K562 (cell line): ENCODE measurements around the gene PGLYRP1. TPM values are rescaled to one million over a fixed set of nuclear protein-coding genes. Genes with fewer than 3 reads are reported as not detected.

ENCODE experiments used
- BRCA1 ChIP-seq, 2 experiments: fragments of 450-650 bp in 1 of 2; sonication (generic) in 1 of 2; formaldehyde crosslinking in 1 of 2; IDR thresholded peaks; 2 replicates each; pipeline versions ENCODE4 v1.5.0 to v1.6.1; 2017 to 2020; ENCODE audit warnings: mild to moderate bottlenecking in 1 of 2, missing genetic modification reagents in 1 of 2
- CREM ChIP-seq: IDR thresholded peaks from 2 replicates; pipeline ENCODE4 v1.6.1; 2014; ENCODE audit warnings: antibody characterized with exemption, low read depth
- EP400 ChIP-seq: fragments of 450-650 bp; IDR thresholded peaks from 2 replicates; pipeline ENCODE4 v1.6.1; 2017; ENCODE audit warnings: antibody characterized with exemption, mild to moderate bottlenecking, moderate library complexity
- FOXK1 ChIP-seq: sonication (generic); formaldehyde crosslinking; IDR thresholded peaks from 2 replicates; pipeline ENCODE4 v1.8.0; 2022; ENCODE audit warnings: missing genetic modification reagents, mild to moderate bottlenecking, borderline replicate concordance
- GTF2A2 ChIP-seq: IDR thresholded peaks from 2 replicates; pipeline ENCODE4 v1.6.1; 2016; ENCODE audit warnings: mild to moderate bottlenecking, missing genetic modification characterization, missing compliant biosample characterization
- MAFK ChIP-seq: IDR thresholded peaks from 2 replicates; pipeline ENCODE4 v1.6.1; 2011; ENCODE audit warnings: low read length, improper control_type of control experiment
- NR3C1 ChIP-seq: sonication (generic); formaldehyde crosslinking; IDR thresholded peaks from 2 replicates; pipeline ENCODE4 v1.8.1; 2022; ENCODE audit warnings: missing genetic modification reagents
- SAFB ChIP-seq: fragments of 200-400 bp; formaldehyde crosslinking; IDR thresholded peaks from 2 replicates; pipeline ENCODE4 v1.6.1; 2017; ENCODE audit warnings: low read depth, low read length, borderline replicate concordance
- SRSF1 ChIP-seq: fragments of 200-400 bp; formaldehyde crosslinking; IDR thresholded peaks from 2 replicates; pipeline ENCODE4 v1.6.1; 2017; ENCODE audit warnings: mild to moderate bottlenecking, low read depth, low read length, moderate library complexity
- TOE1 ChIP-seq, 2 experiments: fragments of 450-650 bp in 1 of 2; sonication (generic) in 1 of 2; formaldehyde crosslinking in 1 of 2; IDR thresholded peaks; 2 replicates each; pipeline versions ENCODE4 v1.7.1 to v1.8.0; 2016 to 2022; ENCODE audit warnings: borderline replicate concordance in 2 of 2, mild to moderate bottlenecking in 2 of 2, antibody characterized with exemption in 1 of 2, inconsistent platforms in 1 of 2, low read depth in 1 of 2, missing genetic modification reagents in 1 of 2, moderate library complexity in 1 of 2
- XRCC3 ChIP-seq: fragments of 450-650 bp; IDR thresholded peaks from 2 replicates; pipeline ENCODE4 v1.6.1; 2017; ENCODE audit warnings: mild to moderate bottlenecking, moderate library complexity
- YBX1 ChIP-seq: fragments of 450-650 bp; IDR thresholded peaks from 2 replicates; pipeline ENCODE4 v1.7.1; 2016; ENCODE audit warnings: mild to moderate bottlenecking
- ZNF324 ChIP-seq: fragments of 250-450 bp; sonication (Bioruptor Pico); IDR thresholded peaks from 2 replicates; pipeline ENCODE4 v1.4.0; 2020; ENCODE audit warnings: mild to moderate bottlenecking
- ZNF76 ChIP-seq: fragments of 250-450 bp; sonication (Bioruptor Pico); IDR thresholded peaks from 2 replicates; pipeline ENCODE4 v1.4.0; 2020; ENCODE audit warnings: mild to moderate bottlenecking, moderate library complexity, borderline replicate concordance
- polyA plus RNA-seq, 8 experiments: library from polyadenylated mRNA; depleted of rRNA in 4 of 8; stranded (reverse) in 5 of 8; unstranded in 3 of 8; fragments of >200 nt; fragmentation: Nextera tagmentation in 2 of 8; fragmentation: Illumina TruSeq in 1 of 8; extraction: Ambion mirVana in 2 of 8; extraction: Trizol in 1 of 8; gene quantifications; 2 replicates each; pipeline versions ENCODE4 v1.2.1 to v1.2.3, GENCODE V29; 2011 to 2014; ENCODE audit warnings: inconsistent platforms in 1 of 8, missing spikeins in 1 of 8
- total RNA-seq, 7 experiments: library from RNA; depleted of rRNA in 6 of 7; stranded (reverse); fragments of >200 nt in 6 of 7; fragmentation: Illumina TruSeq in 2 of 7; extraction: Trizol in 2 of 7; gene quantifications; 2 replicates each; pipeline versions ENCODE4 v1.2.1 to v1.2.3, GENCODE V29; 2011 to 2021; ENCODE audit warnings: low replicate concordance in 1 of 7
- TF ChIP-seq, protein P1 (sequence below): sonication (generic); formaldehyde crosslinking; IDR thresholded peaks from 2 replicates; pipeline ENCODE4 v1.8.0; 2022; ENCODE audit warnings: mild to moderate bottlenecking, missing genetic modification reagents, borderline replicate concordance
- TF ChIP-seq, protein P2 (sequence below): fragments of 450-650 bp; IDR thresholded peaks from 2 replicates; pipeline ENCODE4 v1.6.1; 2016; ENCODE audit warnings: borderline replicate concordance
- TF ChIP-seq, protein P3 (sequence below): sonication (generic); formaldehyde crosslinking; IDR thresholded peaks from 2 replicates; pipeline ENCODE4 v1.8.0; 2023; ENCODE audit warnings: mild to moderate bottlenecking, missing genetic modification reagents
- TF ChIP-seq, protein P4 (sequence below): sonication (generic); IDR thresholded peaks from 2 replicates; pipeline ENCODE4 v1.6.1; 2016
- TF ChIP-seq, protein P5 (sequence below): fragments of 250-450 bp; sonication (Bioruptor Pico); IDR thresholded peaks from 2 replicates; pipeline ENCODE4 v1.9.0; 2021; ENCODE audit warnings: mild to moderate bottlenecking, inconsistent platforms

The PGLYRP1 gene
- total and polyA plus RNA-seq, 9 of the 15 experiments (the other 6 are each of a cell fraction or from before 2014, with no cell fraction given): not detected

DNA sequence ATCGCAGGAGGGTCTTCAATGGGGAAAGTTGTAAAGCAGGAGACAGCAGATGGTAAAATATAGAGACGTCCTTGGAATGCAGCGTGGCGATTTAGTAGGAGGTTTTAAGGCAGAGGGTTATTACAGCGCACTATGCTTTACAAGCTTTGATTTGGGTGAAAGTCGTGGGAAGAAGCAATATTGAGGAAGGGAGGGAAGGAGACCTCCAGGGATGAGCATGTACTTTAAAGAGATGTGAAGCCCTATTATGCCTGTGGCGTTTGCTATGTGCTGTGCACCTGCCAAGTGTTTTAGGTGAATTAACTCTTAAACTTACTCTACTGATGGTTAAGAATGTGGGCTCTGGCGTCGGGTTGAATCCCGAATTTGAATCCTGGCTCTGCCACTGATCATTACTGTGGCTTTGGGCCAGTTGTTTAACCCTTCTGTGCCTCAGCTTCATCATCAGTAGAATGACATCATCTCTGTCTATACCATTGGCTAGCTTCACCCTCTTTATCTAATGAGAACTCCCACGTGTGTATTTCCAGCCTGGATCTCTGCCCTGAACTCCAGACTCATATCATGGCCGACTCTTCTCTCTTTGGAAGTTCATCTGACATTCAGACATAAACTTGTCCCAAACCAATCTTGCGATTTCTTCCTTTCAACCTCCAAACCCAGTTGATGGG, 27.0 kb downstream of the PGLYRP1 start (continued):
- TF ChIP-seq, protein P1, sequence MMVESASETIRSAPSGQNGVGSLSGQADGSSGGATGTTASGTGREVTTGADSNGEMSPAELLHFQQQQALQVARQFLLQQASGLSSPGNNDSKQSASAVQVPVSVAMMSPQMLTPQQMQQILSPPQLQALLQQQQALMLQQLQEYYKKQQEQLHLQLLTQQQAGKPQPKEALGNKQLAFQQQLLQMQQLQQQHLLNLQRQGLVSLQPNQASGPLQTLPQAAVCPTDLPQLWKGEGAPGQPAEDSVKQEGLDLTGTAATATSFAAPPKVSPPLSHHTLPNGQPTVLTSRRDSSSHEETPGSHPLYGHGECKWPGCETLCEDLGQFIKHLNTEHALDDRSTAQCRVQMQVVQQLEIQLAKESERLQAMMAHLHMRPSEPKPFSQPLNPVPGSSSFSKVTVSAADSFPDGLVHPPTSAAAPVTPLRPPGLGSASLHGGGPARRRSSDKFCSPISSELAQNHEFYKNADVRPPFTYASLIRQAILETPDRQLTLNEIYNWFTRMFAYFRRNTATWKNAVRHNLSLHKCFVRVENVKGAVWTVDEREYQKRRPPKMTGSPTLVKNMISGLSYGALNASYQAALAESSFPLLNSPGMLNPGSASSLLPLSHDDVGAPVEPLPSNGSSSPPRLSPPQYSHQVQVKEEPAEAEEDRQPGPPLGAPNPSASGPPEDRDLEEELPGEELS (CRISPR knock-in tag): no peak
- TF ChIP-seq, protein P2, sequence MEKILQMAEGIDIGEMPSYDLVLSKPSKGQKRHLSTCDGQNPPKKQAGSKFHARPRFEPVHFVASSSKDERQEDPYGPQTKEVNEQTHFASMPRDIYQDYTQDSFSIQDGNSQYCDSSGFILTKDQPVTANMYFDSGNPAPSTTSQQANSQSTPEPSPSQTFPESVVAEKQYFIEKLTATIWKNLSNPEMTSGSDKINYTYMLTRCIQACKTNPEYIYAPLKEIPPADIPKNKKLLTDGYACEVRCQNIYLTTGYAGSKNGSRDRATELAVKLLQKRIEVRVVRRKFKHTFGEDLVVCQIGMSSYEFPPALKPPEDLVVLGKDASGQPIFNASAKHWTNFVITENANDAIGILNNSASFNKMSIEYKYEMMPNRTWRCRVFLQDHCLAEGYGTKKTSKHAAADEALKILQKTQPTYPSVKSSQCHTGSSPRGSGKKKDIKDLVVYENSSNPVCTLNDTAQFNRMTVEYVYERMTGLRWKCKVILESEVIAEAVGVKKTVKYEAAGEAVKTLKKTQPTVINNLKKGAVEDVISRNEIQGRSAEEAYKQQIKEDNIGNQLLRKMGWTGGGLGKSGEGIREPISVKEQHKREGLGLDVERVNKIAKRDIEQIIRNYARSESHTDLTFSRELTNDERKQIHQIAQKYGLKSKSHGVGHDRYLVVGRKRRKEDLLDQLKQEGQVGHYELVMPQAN: peak; percentile 20; the same call in 1 of the 2 replicates
- TF ChIP-seq XRCC3 (no peak), SRSF1 (no peak), ZNF76 (CRISPR knock-in tag) (no peak), FOXK1 (CRISPR knock-in tag) (0 out of 2 replicates have a peak, but pooled peaks have one; percentile 31), NR3C1 (CRISPR knock-in tag) (no peak), YBX1 (no peak), MAFK (no peak), BRCA1 (IDR thresholded peaks at IDR 0.05) (no peak), BRCA1 (CRISPR knock-in tag; IDR thresholded peaks at IDR 0.05) (no peak), SAFB (no peak), ZNF324 (CRISPR knock-in tag) (no peak), TOE1 (IDR thresholded peaks at IDR 0.05; ENCODE audit: borderline replicate concordance) (peak; percentile 35), TOE1 (CRISPR knock-in tag; IDR thresholded peaks at IDR 0.05; ENCODE audit: borderline replicate concordance, low read depth) (no peak), CREM (0 out of 2 replicates have a peak, but pooled peaks have one; percentile 44), GTF2A2 (tag) (no peak), EP400 (peak; percentile 6; the same call in 1 of the 2 replicates)
- TF ChIP-seq, protein P3, sequence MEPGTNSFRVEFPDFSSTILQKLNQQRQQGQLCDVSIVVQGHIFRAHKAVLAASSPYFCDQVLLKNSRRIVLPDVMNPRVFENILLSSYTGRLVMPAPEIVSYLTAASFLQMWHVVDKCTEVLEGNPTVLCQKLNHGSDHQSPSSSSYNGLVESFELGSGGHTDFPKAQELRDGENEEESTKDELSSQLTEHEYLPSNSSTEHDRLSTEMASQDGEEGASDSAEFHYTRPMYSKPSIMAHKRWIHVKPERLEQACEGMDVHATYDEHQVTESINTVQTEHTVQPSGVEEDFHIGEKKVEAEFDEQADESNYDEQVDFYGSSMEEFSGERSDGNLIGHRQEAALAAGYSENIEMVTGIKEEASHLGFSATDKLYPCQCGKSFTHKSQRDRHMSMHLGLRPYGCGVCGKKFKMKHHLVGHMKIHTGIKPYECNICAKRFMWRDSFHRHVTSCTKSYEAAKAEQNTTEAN (CRISPR knock-in tag): peak; percentile 32; the same call in 1 of the 2 replicates
- TF ChIP-seq, protein P4, sequence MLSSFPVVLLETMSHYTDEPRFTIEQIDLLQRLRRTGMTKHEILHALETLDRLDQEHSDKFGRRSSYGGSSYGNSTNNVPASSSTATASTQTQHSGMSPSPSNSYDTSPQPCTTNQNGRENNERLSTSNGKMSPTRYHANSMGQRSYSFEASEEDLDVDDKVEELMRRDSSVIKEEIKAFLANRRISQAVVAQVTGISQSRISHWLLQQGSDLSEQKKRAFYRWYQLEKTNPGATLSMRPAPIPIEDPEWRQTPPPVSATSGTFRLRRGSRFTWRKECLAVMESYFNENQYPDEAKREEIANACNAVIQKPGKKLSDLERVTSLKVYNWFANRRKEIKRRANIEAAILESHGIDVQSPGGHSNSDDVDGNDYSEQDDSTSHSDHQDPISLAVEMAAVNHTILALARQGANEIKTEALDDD: no peak
- TF ChIP-seq, protein P5, sequence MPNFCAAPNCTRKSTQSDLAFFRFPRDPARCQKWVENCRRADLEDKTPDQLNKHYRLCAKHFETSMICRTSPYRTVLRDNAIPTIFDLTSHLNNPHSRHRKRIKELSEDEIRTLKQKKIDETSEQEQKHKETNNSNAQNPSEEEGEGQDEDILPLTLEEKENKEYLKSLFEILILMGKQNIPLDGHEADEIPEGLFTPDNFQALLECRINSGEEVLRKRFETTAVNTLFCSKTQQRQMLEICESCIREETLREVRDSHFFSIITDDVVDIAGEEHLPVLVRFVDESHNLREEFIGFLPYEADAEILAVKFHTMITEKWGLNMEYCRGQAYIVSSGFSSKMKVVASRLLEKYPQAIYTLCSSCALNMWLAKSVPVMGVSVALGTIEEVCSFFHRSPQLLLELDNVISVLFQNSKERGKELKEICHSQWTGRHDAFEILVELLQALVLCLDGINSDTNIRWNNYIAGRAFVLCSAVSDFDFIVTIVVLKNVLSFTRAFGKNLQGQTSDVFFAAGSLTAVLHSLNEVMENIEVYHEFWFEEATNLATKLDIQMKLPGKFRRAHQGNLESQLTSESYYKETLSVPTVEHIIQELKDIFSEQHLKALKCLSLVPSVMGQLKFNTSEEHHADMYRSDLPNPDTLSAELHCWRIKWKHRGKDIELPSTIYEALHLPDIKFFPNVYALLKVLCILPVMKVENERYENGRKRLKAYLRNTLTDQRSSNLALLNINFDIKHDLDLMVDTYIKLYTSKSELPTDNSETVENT: no peak
